ENCODE data around the gene AHR.

The AHR gene

DNA sequence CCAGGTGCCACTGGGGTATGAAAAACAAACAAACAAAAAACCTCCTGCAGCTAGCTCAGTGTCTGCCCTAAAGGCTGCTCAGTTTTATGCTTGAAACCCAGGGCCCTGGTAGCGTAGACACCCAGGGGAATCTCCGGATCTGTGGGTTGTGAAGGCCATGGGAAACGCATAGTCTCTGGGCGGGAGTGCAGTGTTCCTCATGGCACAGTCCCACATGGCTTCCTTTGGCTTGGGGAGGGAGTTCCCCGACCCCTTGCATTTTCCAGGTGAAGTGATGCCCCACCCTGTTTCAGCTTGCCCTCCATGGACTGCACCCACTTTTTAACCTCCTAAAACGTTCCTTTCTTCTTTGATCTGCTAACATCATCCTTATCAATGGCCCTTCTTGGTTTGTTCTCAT is 56.0 kb downstream of the AHR start:
- no peaks in the 10 kb centered on the region for H3K36me3 ChIP-seq (replicated peaks; ENCODE audit: insufficient read depth, low read length)
- H3K27ac ChIP-seq (ENCODE audit: low read length) = no peak overlapping the region
- H3K9me2 ChIP-seq (replicated peaks; ENCODE audit: insufficient read depth, low read length) = no peaks in the 10 kb centered on the region; the same call in 1 of the 2 replicates
- no peak overlapping the region for H3K4me3 ChIP-seq (ENCODE audit: low read length)
- no peaks in the 10 kb centered on the region for H3K79me2 ChIP-seq (ENCODE audit: low read length)
- DNase-seq = no peak
- no peak overlapping the region for H3K4me2 ChIP-seq (ENCODE audit: low read depth, low read length)
- TF ChIP-seq EZH2 (optimal IDR thresholded peaks at IDR 0.05; ENCODE audit: low read depth, low read length) (no peak), EZH2phosphoT487 (IDR thresholded peaks at IDR 0.05; ENCODE audit: low read length) (no peak)
- TF ChIP-seq, protein P1, sequence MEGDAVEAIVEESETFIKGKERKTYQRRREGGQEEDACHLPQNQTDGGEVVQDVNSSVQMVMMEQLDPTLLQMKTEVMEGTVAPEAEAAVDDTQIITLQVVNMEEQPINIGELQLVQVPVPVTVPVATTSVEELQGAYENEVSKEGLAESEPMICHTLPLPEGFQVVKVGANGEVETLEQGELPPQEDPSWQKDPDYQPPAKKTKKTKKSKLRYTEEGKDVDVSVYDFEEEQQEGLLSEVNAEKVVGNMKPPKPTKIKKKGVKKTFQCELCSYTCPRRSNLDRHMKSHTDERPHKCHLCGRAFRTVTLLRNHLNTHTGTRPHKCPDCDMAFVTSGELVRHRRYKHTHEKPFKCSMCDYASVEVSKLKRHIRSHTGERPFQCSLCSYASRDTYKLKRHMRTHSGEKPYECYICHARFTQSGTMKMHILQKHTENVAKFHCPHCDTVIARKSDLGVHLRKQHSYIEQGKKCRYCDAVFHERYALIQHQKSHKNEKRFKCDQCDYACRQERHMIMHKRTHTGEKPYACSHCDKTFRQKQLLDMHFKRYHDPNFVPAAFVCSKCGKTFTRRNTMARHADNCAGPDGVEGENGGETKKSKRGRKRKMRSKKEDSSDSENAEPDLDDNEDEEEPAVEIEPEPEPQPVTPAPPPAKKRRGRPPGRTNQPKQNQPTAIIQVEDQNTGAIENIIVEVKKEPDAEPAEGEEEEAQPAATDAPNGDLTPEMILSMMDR (IDR thresholded peaks at IDR 0.05; ENCODE audit: low read length) = no peak
- no peaks in the 10 kb centered on the region; the same call in 1 of the 2 replicates for H3K9me3 ChIP-seq (replicated peaks; ENCODE audit: insufficient read depth, low read length)
- no peaks in the 10 kb centered on the region for H3K27me3 ChIP-seq (replicated peaks; ENCODE audit: insufficient read depth, low read length)
- no peaks in the 10 kb centered on the region for H3K4me1 ChIP-seq (ENCODE audit: low read length)
- H4K20me1 ChIP-seq (ENCODE audit: insufficient read depth, low read length) = no peaks in the 10 kb centered on the region
- H2AFZ ChIP-seq (ENCODE audit: low read length) = no peak overlapping the region
- no peak overlapping the region for H3K9ac ChIP-seq (ENCODE audit: low read length)
- no peaks in the 10 kb centered on the region for H3F3A ChIP-seq (ENCODE audit: insufficient read depth, low read length)

- Histone ChIP-seq H3K4me3 (ENCODE audit: low read length) (no peak overlapping the region), H4K20me1 (ENCODE audit: insufficient read depth, low read length) (no peaks in the 10 kb centered on the region), H3K9me2 (replicated peaks; ENCODE audit: insufficient read depth, low read length) (no peaks in the 10 kb centered on the region; the same call in 1 of the 2 replicates), H3K4me1 (ENCODE audit: low read length) (no peaks in the 10 kb centered on the region), H3K4me2 (ENCODE audit: low read depth, low read length) (no peak overlapping the region), H3K9me3 (replicated peaks; ENCODE audit: insufficient read depth, low read length) (no peaks in the 10 kb centered on the region; the same call in 1 of the 2 replicates), H3K9ac (ENCODE audit: low read length) (no peak overlapping the region), H2AFZ (ENCODE audit: low read length) (no peak overlapping the region), H3K27ac (ENCODE audit: low read length) (no peak overlapping the region), H3K79me2 (ENCODE audit: low read length) (no peaks in the 10 kb centered on the region), H3F3A (ENCODE audit: insufficient read depth, low read length) (no peaks in the 10 kb centered on the region), H3K27me3 (replicated peaks; ENCODE audit: insufficient read depth, low read length) (no peaks in the 10 kb centered on the region), H3K36me3 (replicated peaks; ENCODE audit: insufficient read depth, low read length) (no peaks in the 10 kb centered on the region)
- TF ChIP-seq, protein P1 (IDR thresholded peaks at IDR 0.05; ENCODE audit: low read length) = no peak
- no peak for TF ChIP-seq EZH2phosphoT487 (IDR thresholded peaks at IDR 0.05; ENCODE audit: low read length)
- no peak for TF ChIP-seq EZH2 (optimal IDR thresholded peaks at IDR 0.05; ENCODE audit: low read depth, low read length)
- no peak for DNase-seq
Observed at GRCh38 chr7:17355050-17355449, 56.6 kb downstream of the AHR start.

GRCh38 chr7:17357952-17358351 is 59.5 kb downstream of the AHR start:
- no peaks in the 10 kb centered on the region for H4K20me1 ChIP-seq (ENCODE audit: insufficient read depth, low read length)
- H3K9me3 ChIP-seq (replicated peaks; ENCODE audit: insufficient read depth, low read length) = no peaks in the 10 kb centered on the region; the same call in 1 of the 2 replicates
- H3K27me3 ChIP-seq (replicated peaks; ENCODE audit: insufficient read depth, low read length) = no peaks in the 10 kb centered on the region
- no peaks in the 10 kb centered on the region for H3K79me2 ChIP-seq (ENCODE audit: low read length)
- DNase-seq = no peak
- no peak overlapping the region for H3K27ac ChIP-seq (ENCODE audit: low read length)
- no peak overlapping the region for H2AFZ ChIP-seq (ENCODE audit: low read length)
- H3K4me3 ChIP-seq (ENCODE audit: low read length) = no peak overlapping the region
- no peak overlapping the region for H3K4me2 ChIP-seq (ENCODE audit: low read depth, low read length)
- H3K9me2 ChIP-seq (replicated peaks; ENCODE audit: insufficient read depth, low read length) = no peaks in the 10 kb centered on the region; the same call in 1 of the 2 replicates
- H3K4me1 ChIP-seq (ENCODE audit: low read length) = no peaks in the 10 kb centered on the region
- TF ChIP-seq EZH2 (optimal IDR thresholded peaks at IDR 0.05; ENCODE audit: low read depth, low read length) (no peak), EZH2phosphoT487 (IDR thresholded peaks at IDR 0.05; ENCODE audit: low read length) (no peak)
- TF ChIP-seq, protein P1 (IDR thresholded peaks at IDR 0.05; ENCODE audit: low read length) = no peak
- H3K9ac ChIP-seq (ENCODE audit: low read length) = no peak overlapping the region
- no peaks in the 10 kb centered on the region for H3F3A ChIP-seq (ENCODE audit: insufficient read depth, low read length)
- no peaks in the 10 kb centered on the region for H3K36me3 ChIP-seq (replicated peaks; ENCODE audit: insufficient read depth, low read length)

Measured in MM.1S (cell line).